ENCODE measurements around the gene UNCX. TPM values are rescaled to one million over a fixed set of nuclear protein-coding genes. Genes with fewer than 3 reads are reported as not detected.

UNCX gene
- total RNA-seq, 1 experiment from 2014 or later, result not detected

DNA sequence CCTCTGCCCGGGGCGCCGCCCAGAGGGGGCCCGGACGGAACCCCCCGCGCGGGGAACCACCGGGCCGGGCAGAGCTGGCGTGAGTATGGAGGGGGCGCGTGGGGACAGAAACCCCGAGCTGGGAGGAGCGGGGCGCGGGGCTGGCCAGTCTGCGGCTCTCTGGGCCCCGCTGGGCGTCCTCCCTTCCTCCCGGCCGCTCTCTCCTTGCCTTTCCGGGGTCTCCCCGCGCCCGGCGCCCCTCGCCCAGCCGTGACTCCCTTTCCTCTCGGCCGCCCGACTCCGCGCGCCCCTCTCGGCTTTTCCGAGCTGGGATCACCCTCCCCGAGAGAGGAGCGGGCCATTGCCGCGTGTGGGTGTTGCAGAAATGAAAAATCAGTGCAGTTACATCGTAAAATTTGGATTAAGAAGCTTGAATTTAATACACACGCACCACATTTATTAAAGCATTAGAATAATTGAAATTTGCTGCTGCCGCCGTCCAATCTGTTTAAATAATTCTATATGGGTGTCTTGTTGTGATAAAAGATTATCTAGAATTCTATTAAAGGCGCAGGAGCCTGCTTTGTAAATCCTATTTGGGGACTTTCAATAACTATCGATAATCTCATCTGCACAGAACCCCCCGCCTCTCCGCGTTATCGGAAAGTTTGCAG is 9.1 kb downstream of the UNCX start:
- no peaks in the 10 kb centered on the region for H3K4me1 ChIP-seq (ENCODE audit: control insufficient read depth in 1 of 2, insufficient read depth in 2 of 2, low read length in 2 of 2)
- no peak overlapping the region for H3K27ac ChIP-seq (ENCODE audit: low read depth, low read length)
- RAD21 ChIA-PET (ENCODE audit: low non-redundant PET in 1 of 2, low total read pairs in 2 of 2, uncharacterized antibody in 2 of 2, unreplicated experiment in 2 of 2), result no interaction called here
- H3K4me3 ChIP-seq (replicated peaks in 1 of 2; ENCODE audit: low read depth in 1 of 2, low read length in 2 of 2), result no peak overlapping the region
- H3K9me2 ChIP-seq (ENCODE audit: insufficient read depth), result no peaks in the 10 kb centered on the region
- DNase-seq (ENCODE audit: low read depth, low spot score), result no peak
- no peak for TF ChIP-seq CEBPB (IDR thresholded peaks at IDR 0.05; ENCODE audit: low read depth)
- TF ChIP-seq SP1 (IDR thresholded peaks at IDR 0.05; ENCODE audit: low read depth), result no peak
- no peak for TF ChIP-seq ELF1 (IDR thresholded peaks at IDR 0.05; ENCODE audit: borderline replicate concordance, low read depth)
- no peak for TF ChIP-seq SIN3A (IDR thresholded peaks at IDR 0.05; ENCODE audit: low read depth)
- no peak for TF ChIP-seq YY1 (IDR thresholded peaks at IDR 0.05; ENCODE audit: extremely low read depth, insufficient replicate concordance, low read depth, low read length)
- TF ChIP-seq, protein P1, sequence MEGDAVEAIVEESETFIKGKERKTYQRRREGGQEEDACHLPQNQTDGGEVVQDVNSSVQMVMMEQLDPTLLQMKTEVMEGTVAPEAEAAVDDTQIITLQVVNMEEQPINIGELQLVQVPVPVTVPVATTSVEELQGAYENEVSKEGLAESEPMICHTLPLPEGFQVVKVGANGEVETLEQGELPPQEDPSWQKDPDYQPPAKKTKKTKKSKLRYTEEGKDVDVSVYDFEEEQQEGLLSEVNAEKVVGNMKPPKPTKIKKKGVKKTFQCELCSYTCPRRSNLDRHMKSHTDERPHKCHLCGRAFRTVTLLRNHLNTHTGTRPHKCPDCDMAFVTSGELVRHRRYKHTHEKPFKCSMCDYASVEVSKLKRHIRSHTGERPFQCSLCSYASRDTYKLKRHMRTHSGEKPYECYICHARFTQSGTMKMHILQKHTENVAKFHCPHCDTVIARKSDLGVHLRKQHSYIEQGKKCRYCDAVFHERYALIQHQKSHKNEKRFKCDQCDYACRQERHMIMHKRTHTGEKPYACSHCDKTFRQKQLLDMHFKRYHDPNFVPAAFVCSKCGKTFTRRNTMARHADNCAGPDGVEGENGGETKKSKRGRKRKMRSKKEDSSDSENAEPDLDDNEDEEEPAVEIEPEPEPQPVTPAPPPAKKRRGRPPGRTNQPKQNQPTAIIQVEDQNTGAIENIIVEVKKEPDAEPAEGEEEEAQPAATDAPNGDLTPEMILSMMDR (IDR thresholded peaks at IDR 0.05 in 2 of 3, conservative IDR thresholded peaks at IDR 0.05 in 1 of 3; ENCODE audit: borderline replicate concordance in 1 of 3, insufficient read depth in 1 of 3, low read depth in 2 of 3, low read length in 2 of 3), result no peak
- no peak for TF ChIP-seq EZH2phosphoT487 (IDR thresholded peaks at IDR 0.05; ENCODE audit: borderline replicate concordance)
- no peak for TF ChIP-seq MAX (IDR thresholded peaks at IDR 0.05)
- no peak for TF ChIP-seq FOSL1 (IDR thresholded peaks at IDR 0.05; ENCODE audit: low read depth)
- no peak for TF ChIP-seq SRF (IDR thresholded peaks at IDR 0.05; ENCODE audit: low read depth)
- no peak for TF ChIP-seq ZFX (IDR thresholded peaks at IDR 0.05)
- no peak for TF ChIP-seq EZH2 (IDR thresholded peaks at IDR 0.05)
- no peak for TF ChIP-seq POLR2AphosphoS5 (IDR thresholded peaks at IDR 0.05; ENCODE audit: low read depth, low read length)
- TF ChIP-seq ATF3 (IDR thresholded peaks at IDR 0.05), result no peak
- no peak for TF ChIP-seq TCF7L2 (IDR thresholded peaks at IDR 0.05; ENCODE audit: borderline replicate concordance, extremely low read depth, insufficient read depth, insufficient read length)
- TF ChIP-seq POLR2A (IDR thresholded peaks at IDR 0.05; ENCODE audit: borderline replicate concordance, extremely low read depth, insufficient read depth, insufficient read length), result no peak
- TF ChIP-seq EGR1 (IDR thresholded peaks at IDR 0.05; ENCODE audit: low read depth), result no peak
- POLR2A ChIA-PET, result no interaction called here
- no peaks in the 10 kb centered on the region; the same call in 1 of the 2 replicates for H4K20me1 ChIP-seq (ENCODE audit: insufficient read depth)
- H3K36me3 ChIP-seq (ENCODE audit: control insufficient read depth in 1 of 2, insufficient read depth in 2 of 2, low read length in 2 of 2), result no peaks in the 10 kb centered on the region
- no peak overlapping the region for H3K4me2 ChIP-seq (ENCODE audit: low read length)
- intact Hi-C loops (cut with micrococcal nuclease), result no loop called here
- no peak overlapping the region for H3K9ac ChIP-seq (ENCODE audit: low read length)
- CTCF ChIA-PET, result no interaction called here
- no peak for ATAC-seq
- no peak overlapping the region for H2AFZ ChIP-seq (ENCODE audit: low read depth, low read length, poor library complexity, severe bottlenecking)
- H3K9me3 ChIP-seq (ENCODE audit: control insufficient read depth in 1 of 2, insufficient read depth in 1 of 2, low read depth in 1 of 2, low read length in 2 of 2), result no peaks in the 10 kb centered on the region
- no peaks in the 10 kb centered on the region for H3K79me2 ChIP-seq (ENCODE audit: insufficient read depth, low read length)
- no peaks in the 10 kb centered on the region for H3K27me3 ChIP-seq (ENCODE audit: insufficient read depth, low read length)
- no TSS peak for BruUV-seq (replicated peaks)

Measured in HCT116 (cell line).